ENCODE measurements around the gene HGS. TPM values are rescaled to one million over a fixed set of nuclear protein-coding genes. Genes with fewer than 3 reads are reported as not detected.
A peak's percentile ranks its signal among the peaks of the same experiment; 100 is the strongest.

Gene HGS
- total and polyA plus RNA-seq, 8 donors, result 39.3 to 174 (median 45.2) TPM

DNA sequence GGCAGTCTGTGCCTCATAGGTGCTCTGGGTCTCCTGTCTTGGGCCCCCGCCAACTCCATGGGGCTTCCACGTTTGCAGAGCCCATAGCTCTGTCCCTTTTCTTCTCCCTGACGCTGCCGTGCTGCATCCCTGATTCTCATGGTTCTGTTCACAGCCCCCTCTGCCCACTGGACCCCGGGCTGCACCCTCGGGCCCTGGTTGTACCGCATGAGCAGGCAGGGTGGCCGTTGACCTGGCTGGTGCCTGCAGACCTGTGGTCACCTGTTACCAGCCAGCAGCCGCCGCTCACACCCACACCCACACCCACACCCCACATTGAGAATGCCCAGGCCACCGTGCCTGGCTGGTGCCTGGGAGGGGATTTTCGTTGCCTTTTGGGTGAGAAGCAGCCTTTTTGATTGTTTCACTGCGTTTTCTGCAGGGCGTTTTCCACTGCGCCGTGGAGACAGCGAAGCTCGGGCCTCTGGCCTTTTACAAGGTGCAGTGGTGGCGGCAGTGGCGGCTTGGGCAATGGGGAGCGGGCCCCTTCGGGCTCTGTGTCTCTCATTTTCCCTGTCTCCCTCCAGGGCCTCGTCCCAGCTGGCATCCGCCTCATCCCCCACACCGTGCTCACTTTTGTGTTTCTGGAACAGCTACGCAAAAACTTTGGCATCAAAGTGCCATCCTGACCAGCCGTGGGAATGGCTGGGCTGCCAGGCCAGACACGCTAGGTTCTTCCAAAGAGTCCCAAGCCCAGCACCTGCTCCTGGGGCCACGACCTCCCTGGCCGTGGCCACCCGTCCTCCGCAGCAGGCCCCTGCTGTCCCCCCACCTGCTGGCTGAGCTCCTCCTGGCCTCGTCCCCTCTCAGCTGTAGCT, 35.8 kb downstream of the HGS start:
- H3K4me1 ChIP-seq, result peaks cover 15 to 19% (median 16%) of the 10 kb centered on the region in 3 donors
- no peak overlapping the region for H3K4me3 ChIP-seq
- H3K36me3 ChIP-seq, result peaks cover 0 to 21% (median 0%) of the 10 kb centered on the region in 3 donors
- TF ChIP-seq, protein P1, sequence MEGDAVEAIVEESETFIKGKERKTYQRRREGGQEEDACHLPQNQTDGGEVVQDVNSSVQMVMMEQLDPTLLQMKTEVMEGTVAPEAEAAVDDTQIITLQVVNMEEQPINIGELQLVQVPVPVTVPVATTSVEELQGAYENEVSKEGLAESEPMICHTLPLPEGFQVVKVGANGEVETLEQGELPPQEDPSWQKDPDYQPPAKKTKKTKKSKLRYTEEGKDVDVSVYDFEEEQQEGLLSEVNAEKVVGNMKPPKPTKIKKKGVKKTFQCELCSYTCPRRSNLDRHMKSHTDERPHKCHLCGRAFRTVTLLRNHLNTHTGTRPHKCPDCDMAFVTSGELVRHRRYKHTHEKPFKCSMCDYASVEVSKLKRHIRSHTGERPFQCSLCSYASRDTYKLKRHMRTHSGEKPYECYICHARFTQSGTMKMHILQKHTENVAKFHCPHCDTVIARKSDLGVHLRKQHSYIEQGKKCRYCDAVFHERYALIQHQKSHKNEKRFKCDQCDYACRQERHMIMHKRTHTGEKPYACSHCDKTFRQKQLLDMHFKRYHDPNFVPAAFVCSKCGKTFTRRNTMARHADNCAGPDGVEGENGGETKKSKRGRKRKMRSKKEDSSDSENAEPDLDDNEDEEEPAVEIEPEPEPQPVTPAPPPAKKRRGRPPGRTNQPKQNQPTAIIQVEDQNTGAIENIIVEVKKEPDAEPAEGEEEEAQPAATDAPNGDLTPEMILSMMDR (IDR thresholded peaks at IDR 0.05), result no peak
- H3K9me3 ChIP-seq, result no peaks in the 10 kb centered on the region
- no peaks in the 10 kb centered on the region for H3K27me3 ChIP-seq
- 86 to 89% methylated on average over 32 of the region's 33 CpGs for WGBS, 2 donors
- intact Hi-C loops (cut with DNase I), result no loop called here
- DNase-seq (peak in 2 of 6 donors; percentile 52 to 80), ATAC-seq (no peak), FAIRE-seq (no peak)
- H3K27ac ChIP-seq, result no peak overlapping the region

DNA sequence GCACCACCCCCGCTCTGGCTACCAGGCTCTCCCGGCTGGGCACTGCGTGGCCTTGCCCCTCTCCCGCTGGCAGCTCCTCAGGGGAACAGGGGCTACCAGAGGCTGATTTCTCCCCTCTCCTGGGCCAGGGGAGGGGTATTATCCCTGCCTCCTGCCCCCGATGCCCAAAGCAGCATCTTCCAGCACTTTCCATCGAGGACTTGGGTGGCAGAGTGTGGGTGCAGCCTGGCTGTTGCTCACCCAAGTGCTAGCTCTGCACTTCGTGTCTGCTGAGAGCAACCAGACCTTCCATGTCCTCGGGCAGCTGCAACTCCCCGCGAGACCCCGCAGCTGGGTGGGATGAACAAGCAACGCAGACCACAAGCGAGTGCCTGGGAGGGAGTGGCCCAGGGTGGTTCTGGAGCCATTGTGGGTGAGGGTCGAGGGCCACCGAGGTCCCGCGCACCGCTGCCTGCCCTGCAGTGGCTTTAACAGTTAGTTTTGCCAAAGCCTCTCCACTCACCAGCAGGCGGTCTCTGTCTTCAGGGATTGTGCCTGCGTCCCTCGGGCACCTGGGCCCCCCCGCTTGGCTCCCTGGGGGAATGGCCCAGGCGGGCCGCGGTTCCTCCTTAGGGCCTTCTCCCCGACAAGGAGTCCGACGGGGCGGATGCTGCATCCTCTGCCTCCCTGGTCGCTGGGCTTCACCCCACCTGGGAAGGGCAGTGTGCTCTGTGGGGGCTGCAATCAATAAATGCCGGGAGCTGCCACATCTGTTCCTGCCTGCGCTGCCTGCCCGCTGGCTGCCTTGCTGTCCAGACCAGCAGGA, 36.7 kb downstream of the HGS start:
- WGBS, 2 donors, result 87 to 88% methylated on average over 33 of the region's 33 CpGs
- Histone ChIP-seq H3K27me3 (no peaks in the 10 kb centered on the region), H3K4me3 (no peak overlapping the region), H3K4me1 (peaks cover 15 to 18% (median 16%) of the 10 kb centered on the region in 3 donors), H3K9me3 (no peaks in the 10 kb centered on the region), H3K36me3 (peaks cover 0 to 21% (median 0%) of the 10 kb centered on the region in 3 donors), H3K27ac (no peak overlapping the region)
- DNase-seq, result peak in 4 of 6 donors; percentile 26 to 78 (median 54)
- no peak for ATAC-seq
- TF ChIP-seq, protein P1 (IDR thresholded peaks at IDR 0.05), result no peak
- no peak for FAIRE-seq
- intact Hi-C loops (cut with DNase I), result no loop called here

DNA sequence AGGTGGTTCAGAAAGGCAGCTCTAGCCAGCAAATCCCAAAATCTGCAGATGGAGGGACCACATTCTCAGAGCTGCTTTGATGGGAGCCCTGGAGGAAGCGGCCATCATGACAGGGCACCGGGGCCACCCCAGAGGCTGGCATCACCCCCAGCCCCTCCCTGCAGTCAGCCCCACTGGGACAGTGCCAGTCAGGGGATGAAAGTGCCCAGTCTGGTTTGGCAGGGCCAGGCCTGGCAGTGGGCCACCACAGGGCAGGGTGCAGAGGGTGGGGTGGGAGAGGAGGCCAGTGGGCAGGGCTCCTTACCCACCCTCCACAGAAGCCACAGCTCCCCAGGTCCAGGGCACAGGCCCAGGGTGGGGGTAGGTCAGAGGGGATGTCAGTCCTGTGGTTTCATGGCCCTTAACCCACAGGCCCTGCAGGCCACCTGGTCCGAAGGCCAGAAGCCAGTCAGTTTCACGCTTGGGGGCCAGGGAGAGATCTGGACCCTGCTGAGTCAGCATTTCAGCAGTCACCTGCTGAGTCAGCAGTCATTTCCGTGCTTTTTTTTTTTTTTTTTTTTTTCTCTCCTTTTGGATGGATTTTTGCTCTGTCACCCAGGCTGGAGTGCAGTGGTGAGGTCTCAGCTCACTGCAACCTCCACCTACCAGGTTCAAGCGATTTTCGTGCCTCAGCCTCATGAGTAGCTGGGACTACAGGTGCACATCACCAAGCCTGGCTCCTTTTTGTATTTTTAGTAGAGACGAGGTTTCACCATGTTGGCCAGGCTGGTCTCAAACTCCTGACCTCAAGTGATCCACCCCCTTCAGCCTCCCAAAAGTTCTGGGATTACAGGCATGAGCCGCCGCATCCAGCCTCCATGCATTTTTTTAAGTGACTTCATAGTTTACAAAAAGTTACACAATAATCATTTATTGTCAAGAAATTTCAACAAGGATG, 38.6 kb downstream of the HGS start:
- Histone ChIP-seq H3K27me3 (no peaks in the 10 kb centered on the region), H3K4me1 (peaks cover 15 to 21% (median 21%) of the 10 kb centered on the region in 3 donors), H3K36me3 (peaks cover 0 to 17% (median 0%) of the 10 kb centered on the region in 3 donors), H3K4me3 (no peak overlapping the region), H3K9me3 (no peaks in the 10 kb centered on the region), H3K27ac (peak overlapping the region in 2 of 4 donors; percentile 44 to 55)
- TF ChIP-seq, protein P1 (IDR thresholded peaks at IDR 0.05), result no peak
- intact Hi-C loops (cut with DNase I), result no loop called here
- DNase-seq, result peak; percentile 92 to 99 (median 97)
- no peak for FAIRE-seq
- ATAC-seq, result peak; percentile 89 to 93 (median 90)
- WGBS, 2 donors, result 21 to 26% methylated on average over 9 to 10 of the region's 10 CpGs

DNA sequence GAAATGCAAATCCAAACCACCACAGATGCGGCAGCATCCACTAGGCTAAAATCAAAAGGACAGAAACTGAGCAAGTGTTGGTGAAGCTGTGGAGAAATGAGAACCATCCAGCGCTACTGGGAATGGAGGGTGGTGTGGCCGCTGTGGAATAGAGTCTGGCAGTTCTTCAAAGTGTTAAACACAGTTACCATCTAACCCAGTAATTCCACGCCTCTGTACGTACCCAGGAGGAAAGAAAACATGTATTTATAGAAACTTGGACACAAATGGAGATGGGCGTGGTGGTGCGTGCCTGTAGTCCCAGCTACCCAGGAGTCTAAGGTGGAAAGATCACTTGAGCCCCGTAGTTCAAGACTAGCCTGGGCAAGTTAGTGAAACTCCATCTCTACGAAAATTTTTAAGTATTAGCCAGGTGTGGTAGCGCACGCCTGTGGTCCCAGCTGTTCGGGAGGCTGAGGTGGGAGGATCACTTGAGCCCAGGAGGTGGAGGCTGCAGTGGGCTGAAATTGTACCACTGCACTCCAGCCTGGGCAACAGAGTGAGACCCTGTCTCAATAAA, 39.9 kb downstream of the HGS start:
- Histone ChIP-seq H3K4me3 (no peak overlapping the region), H3K27ac (no peak overlapping the region), H3K36me3 (peaks cover 0 to 4% (median 0%) of the 10 kb centered on the region in 3 donors), H3K4me1 (peaks cover 15 to 26% (median 21%) of the 10 kb centered on the region in 3 donors), H3K9me3 (no peaks in the 10 kb centered on the region), H3K27me3 (no peaks in the 10 kb centered on the region)
- peak in 1 of 6 donors; percentile 30 for DNase-seq
- WGBS, 2 donors, result 27% methylated on average over 12 of the region's 12 CpGs
- ATAC-seq, result peak in 1 of 4 donors; percentile 5
- no peak for FAIRE-seq
- TF ChIP-seq, protein P1 (IDR thresholded peaks at IDR 0.05), result no peak
- intact Hi-C loops (cut with DNase I), result no loop called here
